Measurements from ENCODE around the gene PPIG. TPM values are rescaled to one million over a fixed set of nuclear protein-coding genes. Genes with fewer than 3 reads are reported as not detected.
"Not testable (repeated sequence)": the region's sequence is repeated elsewhere in the genome, so short reads cannot be mapped to it uniquely, and the experiment has no call there.

The PPIG gene
- total RNA-seq = 10 to 100 TPM; 30.2 to 32.5 (median 30.7) TPM

- ATAC-seq (ENCODE audit: low FRiP score) = peak; percentile 96
- no peak for TF ChIP-seq CTCF (IDR thresholded peaks at IDR 0.05)
- DNase-seq (ENCODE audit: low spot score) = peak; percentile 79
Measured at GRCh38 chr2:169584005-169584877, at the start of gene PPIG. PPIG (plus strand) TSS chr2:169584351; CDS start chr2:169604042, 19,691 bp downstream.

DNA sequence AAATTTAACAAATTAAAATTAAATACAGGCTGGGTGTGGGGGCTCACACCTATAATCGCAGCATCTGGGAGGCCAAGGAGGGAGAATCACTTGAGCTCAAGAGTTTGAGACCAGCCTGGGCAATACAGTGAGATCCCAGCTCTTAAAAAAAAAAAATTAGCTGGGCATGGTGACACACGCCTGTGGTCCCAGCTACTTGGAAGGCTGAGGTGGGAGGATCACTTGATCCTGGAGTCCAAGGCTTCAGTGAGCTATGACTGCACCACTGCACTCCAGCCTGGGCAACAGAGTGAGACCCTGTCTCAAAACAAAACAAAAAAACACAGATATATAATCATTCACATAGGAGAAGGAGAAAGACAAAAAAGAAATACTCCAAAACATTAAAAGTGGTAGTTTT is 44.7 kb upstream of the PPIG start:
- not testable (repeated sequence) for DNase-seq (ENCODE audit: low spot score); ATAC-seq (ENCODE audit: low FRiP score)

DNA sequence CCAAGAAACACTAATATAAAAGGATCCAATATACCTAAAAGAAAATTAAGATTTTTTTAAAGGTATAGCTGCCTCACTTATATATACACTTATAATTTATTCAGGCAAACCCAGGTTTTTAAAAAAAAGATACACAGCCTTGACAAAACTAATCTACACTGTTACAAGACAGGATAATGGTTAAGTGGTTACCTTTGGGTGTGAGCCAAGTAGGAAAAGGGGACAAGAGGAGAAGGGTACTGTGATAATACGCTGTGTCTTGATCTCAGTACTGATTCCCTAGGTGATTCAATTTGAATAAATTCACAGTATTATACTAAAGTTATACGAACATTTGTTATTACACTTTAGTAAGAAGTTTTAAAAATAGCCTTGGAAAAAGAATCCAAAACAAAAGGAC is 44.0 kb upstream of the PPIG start:
- ATAC-seq (ENCODE audit: low FRiP score) = no peak
- TF ChIP-seq CTCF (IDR thresholded peaks at IDR 0.05) = no peak
- no peak for DNase-seq (ENCODE audit: low spot score)

- ATAC-seq (ENCODE audit: low FRiP score) (no peak), DNase-seq (ENCODE audit: low spot score) (no peak)
- no peak for TF ChIP-seq CTCF (IDR thresholded peaks at IDR 0.05)
Measured at GRCh38 chr2:169542433-169542832, 41.7 kb upstream of the PPIG start.

DNA sequence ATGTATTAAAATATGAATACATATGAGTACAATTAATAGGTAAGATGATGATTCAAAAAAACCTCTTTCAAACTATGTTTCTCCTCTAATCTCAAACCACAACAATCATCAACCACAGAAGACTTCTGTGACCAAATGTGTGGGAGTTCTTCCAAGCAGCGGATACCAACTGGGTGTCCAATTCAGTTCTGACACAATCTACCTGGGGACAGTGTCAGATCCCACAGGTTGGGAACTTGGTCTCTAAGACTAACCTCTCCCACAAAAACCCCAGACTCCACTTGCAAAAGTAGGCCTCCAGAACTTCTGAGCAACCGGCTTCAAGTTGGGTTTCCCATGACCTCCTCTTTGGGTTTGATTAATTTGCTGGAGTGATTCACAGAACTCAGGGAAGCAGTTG is 37.4 kb upstream of the PPIG start:
- no peak for TF ChIP-seq CTCF (IDR thresholded peaks at IDR 0.05)
- no peak for ATAC-seq (ENCODE audit: low FRiP score)
- no peak for DNase-seq (ENCODE audit: low spot score)

- no peak for TF ChIP-seq CTCF (IDR thresholded peaks at IDR 0.05)
- ATAC-seq (ENCODE audit: low FRiP score) (no peak), DNase-seq (ENCODE audit: low spot score) (no peak)
Measured at GRCh38 chr2:169561364-169561763, 22.8 kb upstream of the PPIG start.

DNA sequence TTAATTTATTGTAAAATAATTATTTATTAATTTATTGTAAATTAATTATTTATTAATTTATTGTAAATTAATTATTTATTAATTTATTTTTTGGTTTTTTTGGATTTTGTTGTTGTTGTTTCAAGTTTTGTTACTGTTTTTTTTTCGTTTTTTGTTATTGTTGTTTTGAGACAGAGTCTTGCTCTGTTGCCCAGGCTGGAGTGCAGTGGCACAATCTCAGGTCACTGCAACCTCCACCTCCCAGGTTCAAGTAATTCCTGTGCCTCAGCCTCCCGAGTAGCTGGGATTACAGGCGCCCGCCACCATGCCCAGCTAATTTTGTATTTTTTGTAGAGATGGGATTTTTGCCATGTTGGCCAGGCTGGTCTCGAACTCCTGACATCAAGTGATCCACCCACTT is 22.1 kb upstream of the PPIG start:
- not testable (repeated sequence) for DNase-seq (ENCODE audit: low spot score)

GRCh38 chr2:169562519-169562918 is 21.6 kb upstream of the PPIG start:
- DNase-seq (ENCODE audit: low spot score) (no peak), ATAC-seq (ENCODE audit: low FRiP score) (no peak)
- no peak for TF ChIP-seq CTCF (IDR thresholded peaks at IDR 0.05)

More for the DNA sequence above, 22.1 kb upstream of the PPIG start:
- ATAC-seq (ENCODE audit: low FRiP score) = not testable (repeated sequence)

Measured in omental fat pad (tissue), 4 donors.